ENCODE data around the gene ADAMTS15.

Gene ADAMTS15

DNA sequence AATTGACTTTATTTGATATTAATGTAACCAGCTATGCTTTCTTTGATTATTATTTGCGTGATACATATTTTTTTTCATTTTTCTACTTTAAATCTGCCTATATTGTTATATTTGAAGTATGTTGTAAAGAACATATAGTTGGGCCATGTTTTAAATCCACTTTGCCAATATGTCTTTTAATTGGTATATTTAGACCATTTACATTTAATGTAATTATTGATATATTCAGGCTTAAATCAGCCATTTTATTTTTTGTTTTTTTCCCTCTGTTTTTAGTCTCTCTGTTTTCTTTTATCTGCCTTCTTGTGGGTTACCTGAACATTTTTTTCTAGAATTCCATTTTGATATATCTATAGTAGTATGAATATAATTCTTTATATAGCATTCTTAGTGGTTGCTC, 55.9 kb downstream of the ADAMTS15 start:
- Histone ChIP-seq H3K4me3 (no peak overlapping the region), H3K4me1 (no peaks in the 10 kb centered on the region), H3K4me2 (no peak overlapping the region), H3K9me3 (peaks cover 45% of the 10 kb centered on the region), H3K27me3 (no peaks in the 10 kb centered on the region), H3K9ac (no peak overlapping the region), H3K27ac (no peak overlapping the region), H4K20me1 (no peaks in the 10 kb centered on the region), H3K36me3 (no peaks in the 10 kb centered on the region)
- TF ChIP-seq Cebpa-rat (IDR thresholded peaks at IDR 0.05), result no peak

DNA sequence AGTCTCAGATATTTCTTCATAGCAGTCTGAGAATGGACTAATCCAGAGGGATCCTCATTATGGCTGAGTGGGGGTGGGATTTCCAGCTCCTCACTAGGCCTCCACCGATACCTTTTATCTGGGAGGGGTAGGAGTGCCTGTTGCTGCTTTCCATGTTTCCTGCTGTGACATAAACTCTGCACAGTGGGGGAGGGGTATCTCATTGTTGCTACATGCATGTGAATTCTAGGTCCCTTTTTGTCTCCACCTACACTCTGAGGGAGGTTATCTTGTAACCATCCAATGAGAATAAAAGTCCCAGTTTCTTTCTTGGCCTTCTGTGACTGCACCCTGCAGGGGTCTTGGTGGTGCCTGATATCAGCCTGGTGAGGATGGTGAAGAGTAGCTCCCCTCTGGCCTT, 60.5 kb downstream of the ADAMTS15 start:
- H4K20me1 ChIP-seq, result no peaks in the 10 kb centered on the region
- TF ChIP-seq Cebpa-rat (IDR thresholded peaks at IDR 0.05), result no peak
- H3K9me3 ChIP-seq, result peaks cover 38% of the 10 kb centered on the region
- H3K4me3 ChIP-seq, result no peak overlapping the region
- H3K27ac ChIP-seq, result no peak overlapping the region
- no peak overlapping the region for H3K9ac ChIP-seq
- no peaks in the 10 kb centered on the region for H3K36me3 ChIP-seq
- no peak overlapping the region for H3K4me2 ChIP-seq
- H3K4me1 ChIP-seq, result no peaks in the 10 kb centered on the region
- no peaks in the 10 kb centered on the region for H3K27me3 ChIP-seq

DNA sequence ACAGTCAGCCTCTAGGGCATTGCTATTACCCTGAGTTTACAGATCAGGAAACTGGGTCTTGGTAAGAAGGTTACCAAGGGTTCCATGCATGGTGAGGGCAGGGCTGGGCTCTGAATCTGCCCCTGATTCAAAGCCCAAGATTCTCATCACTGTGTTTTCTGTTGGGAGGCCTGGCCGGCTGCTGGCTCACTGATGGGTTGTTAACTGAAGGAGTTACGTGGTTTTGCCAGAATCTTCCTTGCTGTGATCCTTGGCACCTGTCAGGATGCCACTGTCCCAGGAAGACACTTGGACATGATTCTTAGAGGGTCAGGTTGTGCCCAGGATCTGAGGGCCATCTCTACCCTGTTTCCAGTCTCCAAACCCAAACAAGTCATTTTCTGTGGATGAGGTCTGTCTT, 61.5 kb downstream of the ADAMTS15 start:
- Histone ChIP-seq H3K27me3 (no peaks in the 10 kb centered on the region), H3K9ac (no peak overlapping the region), H3K4me2 (no peak overlapping the region), H3K4me1 (no peaks in the 10 kb centered on the region), H3K36me3 (no peaks in the 10 kb centered on the region), H4K20me1 (no peaks in the 10 kb centered on the region), H3K4me3 (no peak overlapping the region), H3K9me3 (peaks cover 36% of the 10 kb centered on the region), H3K27ac (no peak overlapping the region)
- no peak for TF ChIP-seq Cebpa-rat (IDR thresholded peaks at IDR 0.05)

DNA sequence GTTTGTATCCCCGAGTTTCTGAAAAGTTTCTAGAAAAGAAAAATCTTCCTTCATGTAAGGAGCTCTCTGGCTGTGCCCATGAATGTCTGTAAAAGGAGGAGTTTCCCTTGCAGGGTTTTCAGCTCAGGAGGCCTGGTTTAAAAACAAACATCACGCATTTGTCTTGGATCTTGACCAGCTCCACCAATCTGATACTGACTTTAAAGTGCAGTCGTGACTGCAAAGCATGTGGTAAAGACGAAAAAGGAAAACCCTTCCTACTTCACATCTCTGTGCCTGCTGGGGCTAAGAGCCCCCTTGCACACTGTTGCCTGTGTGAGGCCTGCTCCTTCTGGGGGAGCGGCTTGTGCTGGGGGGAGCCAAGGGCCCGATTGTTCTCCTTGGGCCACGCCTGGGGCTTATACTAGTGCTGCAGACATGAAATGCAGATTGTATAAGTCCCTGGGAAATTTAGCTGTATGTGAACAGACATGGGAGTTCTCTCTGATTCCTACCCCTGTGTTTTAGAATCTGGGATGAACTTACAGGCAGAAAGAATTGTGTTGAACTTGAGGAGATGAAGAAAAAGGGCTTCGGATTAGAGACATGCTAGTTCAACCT, 62.1 kb downstream of the ADAMTS15 start:
- H3K36me3 ChIP-seq, result no peaks in the 10 kb centered on the region
- peaks cover 36% of the 10 kb centered on the region for H3K9me3 ChIP-seq
- no peaks in the 10 kb centered on the region for H3K27me3 ChIP-seq
- no peak overlapping the region for H3K4me2 ChIP-seq
- H3K27ac ChIP-seq, result no peak overlapping the region
- H3K4me3 ChIP-seq, result no peak overlapping the region
- H3K9ac ChIP-seq, result no peak overlapping the region
- no peaks in the 10 kb centered on the region for H3K4me1 ChIP-seq
- H4K20me1 ChIP-seq, result no peaks in the 10 kb centered on the region
- TF ChIP-seq Cebpa-rat (IDR thresholded peaks at IDR 0.05), result no peak

DNA sequence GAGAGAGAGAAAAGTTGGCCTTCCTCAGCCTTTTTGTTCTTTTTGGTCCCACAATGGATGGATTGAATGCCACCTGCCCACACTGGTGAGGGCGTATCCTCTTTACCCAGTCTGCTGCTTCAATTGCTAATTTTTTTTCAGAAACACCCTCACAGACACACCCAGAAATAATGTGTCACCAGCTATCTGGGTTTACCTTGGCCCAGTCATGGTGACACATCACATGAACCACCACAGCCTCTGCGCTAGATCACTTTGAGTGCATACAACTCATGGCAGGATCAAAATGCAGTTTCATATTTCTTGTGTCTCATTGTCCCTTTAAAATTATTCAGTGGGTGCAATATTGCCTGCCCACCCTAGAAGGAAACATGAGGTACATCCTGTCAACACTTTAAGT, 63.3 kb downstream of the ADAMTS15 start:
- H3K9me3 ChIP-seq, result peaks cover 25% of the 10 kb centered on the region
- no peaks in the 10 kb centered on the region for H4K20me1 ChIP-seq
- no peaks in the 10 kb centered on the region for H3K27me3 ChIP-seq
- no peak for TF ChIP-seq Cebpa-rat (IDR thresholded peaks at IDR 0.05)
- H3K4me1 ChIP-seq, result peaks cover 9% of the 10 kb centered on the region
- no peaks in the 10 kb centered on the region for H3K36me3 ChIP-seq
- no peak overlapping the region for H3K9ac ChIP-seq
- H3K4me3 ChIP-seq, result no peak overlapping the region
- H3K4me2 ChIP-seq, result no peak overlapping the region
- H3K27ac ChIP-seq, result no peak overlapping the region

DNA sequence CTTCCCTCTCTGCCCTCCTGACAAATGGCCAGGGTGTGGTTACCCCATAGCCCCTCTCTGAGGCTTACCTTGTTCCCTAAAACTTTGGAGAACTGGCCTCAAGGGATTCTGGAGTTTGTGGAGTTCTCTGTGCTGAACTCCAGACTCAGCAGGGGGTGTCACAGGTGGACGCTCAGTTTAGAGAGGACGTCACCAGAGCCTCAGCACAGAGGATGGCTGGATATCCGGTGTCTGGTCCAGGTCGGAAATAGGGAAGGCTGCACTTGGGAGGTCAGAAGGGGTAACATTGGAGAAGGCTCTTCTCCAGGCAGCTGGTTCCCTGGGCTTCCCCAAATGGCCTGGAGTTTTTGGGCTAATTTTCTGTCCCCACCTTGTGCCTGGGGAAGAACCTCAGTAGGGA, 64.2 kb downstream of the ADAMTS15 start:
- no peak for TF ChIP-seq Cebpa-rat (IDR thresholded peaks at IDR 0.05)
- Histone ChIP-seq H3K4me2 (no peak overlapping the region), H3K36me3 (no peaks in the 10 kb centered on the region), H3K9me3 (peaks cover 16% of the 10 kb centered on the region), H3K27me3 (no peaks in the 10 kb centered on the region), H3K9ac (no peak overlapping the region), H3K4me1 (peaks cover 10% of the 10 kb centered on the region), H4K20me1 (no peaks in the 10 kb centered on the region), H3K27ac (no peak overlapping the region), H3K4me3 (no peak overlapping the region)

DNA sequence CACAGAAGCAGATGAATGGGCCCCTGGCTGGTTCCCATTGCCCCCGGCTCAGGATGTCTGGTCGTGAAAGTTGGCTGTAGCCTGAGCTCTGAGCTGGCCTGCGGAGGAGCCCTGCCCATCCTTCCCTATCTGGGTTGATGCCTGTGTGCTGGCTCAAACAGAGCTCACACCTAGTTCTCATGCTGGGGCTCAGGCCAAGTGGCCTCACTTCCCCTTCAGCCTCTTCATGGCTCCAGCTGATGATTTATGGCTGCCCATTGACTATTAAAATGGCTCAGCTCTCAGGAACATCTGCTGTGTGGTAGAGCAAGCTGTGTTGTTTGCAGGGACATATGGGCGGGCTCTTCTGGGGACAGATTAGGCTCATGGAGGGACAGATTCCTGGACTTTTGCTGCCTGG, 64.7 kb downstream of the ADAMTS15 start:
- Histone ChIP-seq H3K4me3 (no peak overlapping the region), H3K9me3 (peaks cover 11% of the 10 kb centered on the region), H4K20me1 (no peaks in the 10 kb centered on the region), H3K9ac (no peak overlapping the region), H3K36me3 (no peaks in the 10 kb centered on the region), H3K27me3 (no peaks in the 10 kb centered on the region), H3K4me2 (no peak overlapping the region), H3K27ac (no peak overlapping the region), H3K4me1 (peaks cover 10% of the 10 kb centered on the region)
- TF ChIP-seq Cebpa-rat (IDR thresholded peaks at IDR 0.05), result no peak

DNA sequence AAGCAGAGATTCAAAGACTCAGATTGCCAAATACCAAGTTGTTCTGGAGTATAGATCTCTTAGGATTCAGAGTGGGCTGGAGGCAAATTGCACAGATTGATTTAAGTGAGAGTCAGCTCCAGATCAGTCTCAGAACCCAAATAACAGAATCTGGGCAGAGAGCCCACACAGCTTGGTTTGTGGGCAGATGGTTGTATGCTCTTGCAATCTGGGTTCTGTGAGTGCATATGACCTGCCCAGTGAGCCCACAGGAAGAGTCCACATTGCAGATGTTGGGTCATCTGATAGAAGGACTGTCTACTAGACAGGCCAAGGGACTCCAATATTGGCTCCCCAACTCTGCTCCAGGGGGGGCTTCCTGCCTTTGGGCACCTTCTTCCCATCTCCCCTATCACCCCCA, 65.9 kb downstream of the ADAMTS15 start:
- H3K9me3 ChIP-seq, result no peaks in the 10 kb centered on the region; the same call in 1 of the 2 replicates

DNA sequence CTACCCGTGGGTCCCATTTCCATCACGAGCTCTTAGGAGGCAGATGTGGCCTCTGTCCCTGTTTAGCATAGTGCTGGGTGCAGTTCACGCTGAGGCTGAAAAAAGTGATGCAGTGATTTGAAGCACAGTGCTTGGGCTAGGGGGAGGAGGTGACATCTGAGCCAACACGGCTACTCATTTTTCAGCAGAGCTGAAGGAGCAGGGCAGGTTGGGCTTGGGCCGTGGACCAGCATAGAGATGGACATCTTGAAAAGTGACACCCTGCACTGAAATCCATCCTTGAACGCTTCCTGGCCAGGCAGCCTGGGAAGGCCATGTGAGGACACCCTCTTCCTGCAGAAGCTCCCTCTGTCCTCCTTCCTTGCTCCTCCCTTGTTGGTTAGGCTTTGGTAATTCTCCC, 66.4 kb downstream of the ADAMTS15 start:
- no peak overlapping the region for H3K4me2 ChIP-seq
- no peak overlapping the region for H3K9ac ChIP-seq
- no peak for TF ChIP-seq Cebpa-rat (IDR thresholded peaks at IDR 0.05)
- H4K20me1 ChIP-seq, result no peaks in the 10 kb centered on the region
- H3K4me1 ChIP-seq, result peaks cover 10% of the 10 kb centered on the region
- no peaks in the 10 kb centered on the region for H3K9me3 ChIP-seq
- no peak overlapping the region for H3K4me3 ChIP-seq
- H3K27me3 ChIP-seq, result no peaks in the 10 kb centered on the region
- H3K27ac ChIP-seq, result no peak overlapping the region
- no peaks in the 10 kb centered on the region for H3K36me3 ChIP-seq

More for the DNA sequence above, 65.9 kb downstream of the ADAMTS15 start:
- Histone ChIP-seq H3K27ac (no peak overlapping the region), H3K9ac (no peak overlapping the region), H4K20me1 (no peaks in the 10 kb centered on the region), H3K4me1 (peaks cover 10% of the 10 kb centered on the region), H3K4me2 (no peak overlapping the region), H3K36me3 (no peaks in the 10 kb centered on the region), H3K27me3 (no peaks in the 10 kb centered on the region), H3K4me3 (no peak overlapping the region)
- no peak for TF ChIP-seq Cebpa-rat (IDR thresholded peaks at IDR 0.05)

DNA sequence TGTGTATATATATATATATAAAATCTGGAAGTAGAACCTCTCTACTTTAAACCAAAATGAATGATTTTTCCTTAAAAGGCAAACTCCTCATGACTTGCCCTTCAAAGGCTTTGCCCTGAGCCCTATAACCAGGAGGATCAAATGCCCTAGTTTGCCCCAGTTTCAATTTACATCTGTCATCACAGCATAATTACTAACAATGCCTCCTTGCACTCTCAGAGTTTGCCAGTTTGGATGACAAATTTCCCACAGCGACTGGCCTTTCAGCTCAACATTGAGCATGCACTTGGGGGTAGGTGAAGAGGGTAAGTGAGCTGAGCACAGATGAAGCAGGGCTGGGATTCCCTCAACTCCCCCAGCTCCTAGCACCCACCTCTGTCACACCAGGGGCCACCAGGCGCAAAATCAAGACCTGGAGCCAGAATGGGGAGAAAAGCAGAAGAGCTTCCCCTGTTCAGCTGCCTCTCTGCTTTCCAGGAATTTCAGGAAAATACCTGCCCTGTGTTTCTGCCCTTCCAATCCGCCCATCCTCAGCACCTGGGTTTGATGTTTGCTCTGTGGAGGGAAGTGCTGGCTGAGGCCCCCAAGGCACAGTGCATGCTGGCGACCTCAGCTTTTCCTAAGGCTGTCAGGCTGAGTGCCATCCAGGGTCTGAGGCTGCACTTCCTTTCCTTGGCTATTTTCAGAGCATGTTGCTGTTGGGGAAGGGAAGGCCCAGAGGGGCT, 67.5 kb downstream of the ADAMTS15 start:
- no peaks in the 10 kb centered on the region for H3K36me3 ChIP-seq
- H3K27me3 ChIP-seq, result no peaks in the 10 kb centered on the region
- H3K4me2 ChIP-seq, result peak overlapping the region; percentile 43
- H3K27ac ChIP-seq, result no peak overlapping the region
- H3K9me3 ChIP-seq, result no peaks in the 10 kb centered on the region
- H3K4me1 ChIP-seq, result peaks cover 10% of the 10 kb centered on the region
- H3K9ac ChIP-seq, result no peak overlapping the region
- H4K20me1 ChIP-seq, result no peaks in the 10 kb centered on the region
- no peak overlapping the region for H3K4me3 ChIP-seq
- TF ChIP-seq Cebpa-rat (IDR thresholded peaks at IDR 0.05), result no peak
